IMR-90 (cell line): ENCODE results near the gene CDH13. TPM values are rescaled to one million over a fixed set of nuclear protein-coding genes. Genes with fewer than 3 reads are reported as not detected.

ENCODE experiments used
- ATAC-seq: fragments of 200-7000 bp; cut with Tn5 transposase; 2 replicates; pipeline ENCODE4 v1.9.1; 2020; ENCODE audit warnings: low read depth, mild to moderate bottlenecking, moderate library complexity
- BruUV-seq: library from RNA; stranded (reverse); fragments of 400-500 nt; replicated peaks from 2 replicates; lab custom pipeline; 2021; lab: Mats Ljungman, UMichigan
- CTCF ChIA-PET: fragments of 300-600 bp; formaldehyde crosslinking; extraction: SDS; loops from one replicate; lab custom pipeline; 2021; ENCODE audit warnings: antibody characterized with exemption; lab: Yijun Ruan, JAX
- POLR2A ChIA-PET: fragments of 300-600 bp; sonication (Branson Sonifier 250); formaldehyde crosslinking; loops from one replicate; lab custom pipeline; 2022; ENCODE audit warnings: antibody characterized with exemption; ENCODE audit not compliant: unreplicated experiment; lab: Charles Lee
- DNase-seq: peaks from one replicate; pipeline ENCODE4 v3.0.0; 2013
- H2AFZ ChIP-seq: replicated peaks from 2 replicates; pipeline ENCODE3; 2013; ENCODE audit warnings: low read length, mild to moderate bottlenecking; ENCODE audit not compliant: poor library complexity
- H2AK5ac ChIP-seq: 2 replicates; pipeline ENCODE4 v1.6.1; 2013; ENCODE audit warnings: low read depth, low read length, inconsistent platforms
- H2AK9ac ChIP-seq: replicated peaks from 2 replicates; pipeline ENCODE3; 2013; ENCODE audit warnings: mild to moderate bottlenecking, low read depth, low read length, moderate library complexity; ENCODE audit not compliant: poor library complexity
- H2BK120ac ChIP-seq: 2 replicates; pipeline ENCODE4 v1.6.1; 2013; ENCODE audit warnings: low read depth, low read length, inconsistent platforms
- H2BK15ac ChIP-seq: 3 replicates; pipeline ENCODE4 v1.6.1; 2013; ENCODE audit warnings: low read depth, low read length, inconsistent platforms
- H2BK20ac ChIP-seq: 2 replicates; pipeline ENCODE4 v1.6.1; 2013; ENCODE audit warnings: low read depth, mild to moderate bottlenecking, inconsistent platforms, low read length, moderate library complexity
- H2BK5ac ChIP-seq: 2 replicates; pipeline ENCODE4 v1.6.1; 2013; ENCODE audit warnings: mild to moderate bottlenecking, low read depth, low read length, inconsistent platforms; ENCODE audit not compliant: poor library complexity, severe bottlenecking
- H3K14ac ChIP-seq: replicated peaks from 2 replicates; pipeline ENCODE4 v1.6.1; 2013; ENCODE audit warnings: low read depth, low read length, inconsistent platforms
- H3K18ac ChIP-seq: 2 replicates; pipeline ENCODE4 v1.6.1; 2013; ENCODE audit warnings: low read depth, low read length, control low read depth
- H3K23ac ChIP-seq: 2 replicates; pipeline ENCODE4 v1.6.1; 2013; ENCODE audit warnings: low read depth, low read length, inconsistent platforms
- H3K27ac ChIP-seq: 2 replicates; pipeline ENCODE4 v1.5.1; 2013; ENCODE audit warnings: mild to moderate bottlenecking, control low read depth, low read length; ENCODE audit not compliant: insufficient read depth
- H3K27me3 ChIP-seq: 2 replicates; pipeline ENCODE4 v1.6.1; 2013; ENCODE audit warnings: low read length; ENCODE audit not compliant: control insufficient read depth, insufficient read depth
- H3K36me3 ChIP-seq: 2 replicates; pipeline ENCODE4 v1.6.1; 2013; ENCODE audit warnings: low read length, mixed read lengths; ENCODE audit not compliant: control insufficient read depth, insufficient read depth
- H3K4ac ChIP-seq: 2 replicates; pipeline ENCODE4 v1.6.1; 2013; ENCODE audit warnings: low read depth, low read length, inconsistent platforms
- H3K4me1 ChIP-seq: 2 replicates; pipeline ENCODE4 v1.6.1; 2013; ENCODE audit warnings: low read length, mixed read lengths; ENCODE audit not compliant: control insufficient read depth, insufficient read depth
- H3K4me2 ChIP-seq: 2 replicates; pipeline ENCODE4 v1.6.1; 2013; ENCODE audit warnings: low read depth, mild to moderate bottlenecking, control low read depth, low read length, moderate library complexity
- H3K4me3 ChIP-seq: 2 replicates; pipeline ENCODE4 v1.5.1; 2013; ENCODE audit warnings: low read depth, mild to moderate bottlenecking, control low read depth, low read length, moderate library complexity; ENCODE audit not compliant: insufficient read depth
- H3K56ac ChIP-seq: 2 replicates; pipeline ENCODE4 v1.6.1; 2013; ENCODE audit warnings: low read length, inconsistent platforms; ENCODE audit not compliant: insufficient read depth; ENCODE audit errors: extremely low read depth
- H3K79me1 ChIP-seq, 2 experiments: 2 replicates each; pipeline ENCODE4 v1.6.1; 2013; ENCODE audit warnings: low read length in 2 of 2, inconsistent platforms in 1 of 2, low read depth in 1 of 2
- H3K9ac ChIP-seq: 2 replicates; pipeline ENCODE4 v1.6.1; 2013; ENCODE audit warnings: low read depth, low read length, control low read depth
- H3K9me1 ChIP-seq: 2 replicates; pipeline ENCODE4 v1.6.1; 2013; ENCODE audit warnings: low read length, inconsistent platforms; ENCODE audit not compliant: insufficient read depth
- H3K9me3 ChIP-seq: 2 replicates; pipeline ENCODE4 v1.6.1; 2013; ENCODE audit warnings: low read length; ENCODE audit not compliant: control insufficient read depth, insufficient read depth
- H4K20me1 ChIP-seq: 2 replicates; pipeline ENCODE4 v1.6.1; 2013; ENCODE audit warnings: low read length, inconsistent platforms; ENCODE audit not compliant: insufficient read depth
- H4K5ac ChIP-seq: 2 replicates; pipeline ENCODE4 v1.6.1; 2013; ENCODE audit warnings: mild to moderate bottlenecking, low read depth, low read length, control low read depth
- H4K8ac ChIP-seq, 2 experiments: 2 replicates each; pipeline ENCODE4 v1.6.1; 2013; ENCODE audit warnings: low read depth in 2 of 2, low read length in 2 of 2, control low read depth in 1 of 2, inconsistent platforms in 1 of 2
- H4K91ac ChIP-seq: 2 replicates; pipeline ENCODE4 v1.6.1; 2013; ENCODE audit warnings: low read depth, low read length, inconsistent platforms; ENCODE audit not compliant: insufficient read depth
- BHLHE40 ChIP-seq: fragments of 150-350 bp; IDR thresholded peaks from 2 replicates; pipeline ENCODE4 v1.6.1; 2016; ENCODE audit warnings: mild to moderate bottlenecking, low read depth, low read length
- CEBPB ChIP-seq: IDR thresholded peaks from 2 replicates; pipeline ENCODE4 v1.6.1; 2012; ENCODE audit warnings: low read depth, low read length, improper control_type of control experiment
- CHD1 ChIP-seq: IDR thresholded peaks from 2 replicates; pipeline ENCODE4 v1.6.1; 2012; ENCODE audit warnings: low read depth, low read length, improper control_type of control experiment
- FOS ChIP-seq: fragments of 150-350 bp; IDR thresholded peaks from 2 replicates; pipeline ENCODE4 v1.6.1; 2016; ENCODE audit warnings: low read depth, low read length
- MAFK ChIP-seq: IDR thresholded peaks from 2 replicates; pipeline ENCODE4 v1.6.1; 2012; ENCODE audit warnings: low read depth, low read length, improper control_type of control experiment
- MAZ ChIP-seq: IDR thresholded peaks from 2 replicates; pipeline ENCODE4 v1.6.1; 2012; ENCODE audit warnings: low read depth, mild to moderate bottlenecking, low read length, improper control_type of control experiment, moderate library complexity, borderline replicate concordance
- MXI1 ChIP-seq: IDR thresholded peaks from 2 replicates; pipeline ENCODE4 v1.6.1; 2012; ENCODE audit warnings: low read depth, mild to moderate bottlenecking, low read length, moderate library complexity, borderline replicate concordance
- NFE2L2 ChIP-seq: fragments of 150-350 bp; IDR thresholded peaks from 2 replicates; pipeline ENCODE4 v1.6.1; 2016; ENCODE audit warnings: low read depth, mild to moderate bottlenecking, low read length
- POLR2A ChIP-seq: IDR thresholded peaks from 2 replicates; pipeline ENCODE4 v1.6.1; 2012; ENCODE audit warnings: mild to moderate bottlenecking, low read depth, low read length
- RAD21 ChIP-seq: IDR thresholded peaks from 2 replicates; pipeline ENCODE4 v1.6.1; 2012; ENCODE audit warnings: low read length, improper control_type of control experiment
- RCOR1 ChIP-seq: IDR thresholded peaks from 2 replicates; pipeline ENCODE4 v1.6.1; 2012; ENCODE audit warnings: mild to moderate bottlenecking, low read length, improper control_type of control experiment; ENCODE audit not compliant: insufficient replicate concordance
- RFX5 ChIP-seq: IDR thresholded peaks from 2 replicates; pipeline ENCODE4 v1.8.0; 2012; ENCODE audit warnings: low read depth, mild to moderate bottlenecking, low read length, moderate library complexity
- SMC3 ChIP-seq: fragments of 150-350 bp; IDR thresholded peaks from 2 replicates; pipeline ENCODE4 v1.6.1; 2016; ENCODE audit warnings: low read depth, mild to moderate bottlenecking, antibody characterized with exemption, low read length, moderate library complexity
- WGBS, 2 experiments: methylation state at CpG; one replicate each; pipeline versions ENCODE4 v1.1.5 to v1.1.7; 2013; ENCODE audit warnings: missing lambda C conversion rate in 2 of 2; ENCODE audit not compliant: insufficient read length in 1 of 2; ENCODE audit errors: extremely low coverage in 2 of 2; 5-methylcytosine and 5-hydroxymethylcytosine counted together
- dilution Hi-C: fragments of 300-500 bp; cut with HindIII; formaldehyde crosslinking; loops from one replicate; pipeline ENCODE4 v1.14.3; 2018; ENCODE audit warnings: low sequenced_read_pairs; ENCODE audit not compliant: unreplicated experiment
- in situ Hi-C: fragments of 300-500 bp; cut with MboI; formaldehyde crosslinking; loops from 3 replicates; pipeline ENCODE4 v1.14.3; 2019; ENCODE audit warnings: low sequenced_read_pairs, inconsistent platforms, mixed read lengths
- intact Hi-C: fragments of 100-400 bp; cut with micrococcal nuclease; formaldehyde crosslinking; loops from 2 replicates; pipeline ENCODE4 v1.10.0; 2022
- polyA plus RNA-seq, 3 experiments: library from polyadenylated mRNA; depleted of rRNA; stranded (reverse); fragments of >200 nt; gene quantifications; 2 replicates each; pipeline ENCODE4 v1.2.3, GENCODE V29; 2012; ENCODE audit warnings: low replicate concordance in 1 of 3
- total RNA-seq: library from RNA; depleted of rRNA; stranded (reverse); fragments of >200 nt; gene quantifications from 2 replicates; pipeline ENCODE4 v1.2.3, GENCODE V29; 2012
- TF ChIP-seq, protein P1 (sequence below): fragments of 150-350 bp; IDR thresholded peaks from 2 replicates; pipeline ENCODE4 v1.6.1; 2016; ENCODE audit warnings: low read depth, mild to moderate bottlenecking, low read length, moderate library complexity, borderline replicate concordance
- TF ChIP-seq, protein P2 (sequence below): conservative IDR thresholded peaks from 2 replicates; pipeline ENCODE4 v1.5.1; 2012; ENCODE audit warnings: mild to moderate bottlenecking, low read depth, low read length, improper control_type of control experiment
- TF ChIP-seq, protein P3 (sequence below): fragments of 150-350 bp; IDR thresholded peaks from 2 replicates; pipeline ENCODE4 v1.6.1; 2017; ENCODE audit warnings: mild to moderate bottlenecking, antibody characterized with exemption, low read length, low read depth

CDH13 gene
- total and polyA plus RNA-seq, 2 of the 4 experiments (the other 2 are of a cell fraction) = 61.6 to 74.7 TPM

DNA sequence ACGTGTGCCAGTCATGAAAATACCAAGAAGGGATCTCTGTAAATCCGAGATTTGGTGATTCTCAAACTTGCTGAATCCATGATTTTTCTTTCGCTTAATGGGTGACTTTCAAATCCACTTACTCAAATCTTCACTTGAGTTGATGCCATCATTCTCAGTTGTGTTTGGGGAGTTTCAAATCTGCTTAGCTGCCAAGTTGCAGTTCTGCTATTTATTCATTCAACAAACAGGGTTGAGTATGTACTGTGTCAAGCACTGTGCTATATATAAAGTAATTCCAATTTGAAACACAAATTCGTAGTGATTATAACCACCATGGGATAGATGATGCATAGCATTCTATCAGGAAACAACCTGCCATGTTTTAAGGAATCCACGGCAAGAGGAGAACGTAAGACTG, 394.3 kb downstream of the CDH13 start:
- H3K27me3 ChIP-seq = no peaks in the 10 kb centered on the region
- no CpG with 5 or more reads among the region's 6 CpGs for WGBS, 2 experiments
- ChIA-PET POLR2A (no interaction called here), CTCF (no interaction called here)
- H4K8ac ChIP-seq = no peak overlapping the region
- H4K5ac ChIP-seq = no peak overlapping the region
- no peak overlapping the region for H3K56ac ChIP-seq
- in situ Hi-C loops (no loop called here), intact Hi-C loops (no loop called here), dilution Hi-C loops (no loop called here)
- H3K4me2 ChIP-seq = no peak overlapping the region
- H3K18ac ChIP-seq = no peak overlapping the region
- H4K20me1 ChIP-seq = no peaks in the 10 kb centered on the region
- no peak overlapping the region for H2AK9ac ChIP-seq
- no peak overlapping the region for H3K4me3 ChIP-seq
- H3K9me3 ChIP-seq = no peaks in the 10 kb centered on the region
- H2BK15ac ChIP-seq = no peak overlapping the region
- no peaks in the 10 kb centered on the region for H3K36me3 ChIP-seq
- H3K4me1 ChIP-seq = no peaks in the 10 kb centered on the region
- TF ChIP-seq, protein P1, sequence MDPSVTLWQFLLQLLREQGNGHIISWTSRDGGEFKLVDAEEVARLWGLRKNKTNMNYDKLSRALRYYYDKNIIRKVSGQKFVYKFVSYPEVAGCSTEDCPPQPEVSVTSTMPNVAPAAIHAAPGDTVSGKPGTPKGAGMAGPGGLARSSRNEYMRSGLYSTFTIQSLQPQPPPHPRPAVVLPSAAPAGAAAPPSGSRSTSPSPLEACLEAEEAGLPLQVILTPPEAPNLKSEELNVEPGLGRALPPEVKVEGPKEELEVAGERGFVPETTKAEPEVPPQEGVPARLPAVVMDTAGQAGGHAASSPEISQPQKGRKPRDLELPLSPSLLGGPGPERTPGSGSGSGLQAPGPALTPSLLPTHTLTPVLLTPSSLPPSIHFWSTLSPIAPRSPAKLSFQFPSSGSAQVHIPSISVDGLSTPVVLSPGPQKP = no peak
- TF ChIP-seq MAFK = no peak
- no peak for TF ChIP-seq FOS
- TF ChIP-seq BHLHE40 = no peak
- TF ChIP-seq, protein P2, sequence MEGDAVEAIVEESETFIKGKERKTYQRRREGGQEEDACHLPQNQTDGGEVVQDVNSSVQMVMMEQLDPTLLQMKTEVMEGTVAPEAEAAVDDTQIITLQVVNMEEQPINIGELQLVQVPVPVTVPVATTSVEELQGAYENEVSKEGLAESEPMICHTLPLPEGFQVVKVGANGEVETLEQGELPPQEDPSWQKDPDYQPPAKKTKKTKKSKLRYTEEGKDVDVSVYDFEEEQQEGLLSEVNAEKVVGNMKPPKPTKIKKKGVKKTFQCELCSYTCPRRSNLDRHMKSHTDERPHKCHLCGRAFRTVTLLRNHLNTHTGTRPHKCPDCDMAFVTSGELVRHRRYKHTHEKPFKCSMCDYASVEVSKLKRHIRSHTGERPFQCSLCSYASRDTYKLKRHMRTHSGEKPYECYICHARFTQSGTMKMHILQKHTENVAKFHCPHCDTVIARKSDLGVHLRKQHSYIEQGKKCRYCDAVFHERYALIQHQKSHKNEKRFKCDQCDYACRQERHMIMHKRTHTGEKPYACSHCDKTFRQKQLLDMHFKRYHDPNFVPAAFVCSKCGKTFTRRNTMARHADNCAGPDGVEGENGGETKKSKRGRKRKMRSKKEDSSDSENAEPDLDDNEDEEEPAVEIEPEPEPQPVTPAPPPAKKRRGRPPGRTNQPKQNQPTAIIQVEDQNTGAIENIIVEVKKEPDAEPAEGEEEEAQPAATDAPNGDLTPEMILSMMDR = no peak
- TF ChIP-seq MAZ = no peak
- TF ChIP-seq RCOR1 = no peak
- TF ChIP-seq CEBPB = no peak
- TF ChIP-seq RAD21 = no peak
- no peak for TF ChIP-seq POLR2A
- TF ChIP-seq CHD1 = no peak
- TF ChIP-seq MXI1 = no peak
- TF ChIP-seq NFE2L2 = no peak
- TF ChIP-seq, protein P3, sequence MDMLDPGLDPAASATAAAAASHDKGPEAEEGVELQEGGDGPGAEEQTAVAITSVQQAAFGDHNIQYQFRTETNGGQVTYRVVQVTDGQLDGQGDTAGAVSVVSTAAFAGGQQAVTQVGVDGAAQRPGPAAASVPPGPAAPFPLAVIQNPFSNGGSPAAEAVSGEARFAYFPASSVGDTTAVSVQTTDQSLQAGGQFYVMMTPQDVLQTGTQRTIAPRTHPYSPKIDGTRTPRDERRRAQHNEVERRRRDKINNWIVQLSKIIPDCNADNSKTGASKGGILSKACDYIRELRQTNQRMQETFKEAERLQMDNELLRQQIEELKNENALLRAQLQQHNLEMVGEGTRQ = no peak
- no peak for TF ChIP-seq SMC3
- no peak for TF ChIP-seq RFX5
- H2BK5ac ChIP-seq = no peak overlapping the region
- H3K9ac ChIP-seq = no peak overlapping the region
- no peak for DNase-seq
- no peak overlapping the region for H3K14ac ChIP-seq
- H4K91ac ChIP-seq = no peak overlapping the region
- peaks cover 0 to 6% of the 10 kb centered on the region in 2 experiments; a peak in 1 of 4 replicates for H3K79me1 ChIP-seq
- no peak overlapping the region for H2AK5ac ChIP-seq
- BruUV-seq = no TSS peak
- no peak overlapping the region for H3K27ac ChIP-seq
- H2BK120ac ChIP-seq = no peak overlapping the region
- H2BK20ac ChIP-seq = no peak overlapping the region
- H3K9me1 ChIP-seq = no peaks in the 10 kb centered on the region
- H3K4ac ChIP-seq = no peak overlapping the region
- ATAC-seq = no peak
- no peak overlapping the region for H3K23ac ChIP-seq
- H2AFZ ChIP-seq = no peak overlapping the region
